SK-N-MC (cell line): ENCODE results near the gene ELMO1.

ENCODE experiments used
- EZH2 ChIP-seq: fragments of 200-600 bp; sonication (generic); IDR thresholded peaks from one replicate; pipeline ENCODE4 v1.6.1; 2017; ENCODE audit warnings: antibody characterized with exemption
- POLR2AphosphoS5 ChIP-seq: IDR thresholded peaks from 2 replicates; pipeline ENCODE4 v1.6.1; 2012; ENCODE audit warnings: mild to moderate bottlenecking, low read depth, low read length, borderline replicate concordance

- TF ChIP-seq EZH2 (no peak), POLR2AphosphoS5 (no peak)
Measured at GRCh38 chr7:37283716-37284115, 164.9 kb downstream of the ELMO1 start.
